Keratinocyte (primary cell): Measurements from ENCODE around the gene PPP2R5A.
A peak's percentile ranks its signal among the peaks of the same experiment; 100 is the strongest.

Experiments
- CTCF ChIP-seq, 3 experiments: IDR thresholded peaks in 1 of 3; conservative IDR thresholded peaks in 1 of 3; optimal IDR thresholded peaks in 1 of 3; 2 replicates in 2 of 3; 3 replicates in 1 of 3; pipeline versions ENCODE3 to v1.5.1; 2011; ENCODE audit warnings: low read length in 3 of 3, mild to moderate bottlenecking in 3 of 3, moderate library complexity in 2 of 3, control low read depth in 1 of 3, inconsistent platforms in 1 of 3; ENCODE audit not compliant: insufficient read depth in 2 of 3; ENCODE audit errors: extremely low read depth in 1 of 3
- EZH2 ChIP-seq: IDR thresholded peaks from one replicate; pipeline ENCODE4 v1.6.1; 2012; ENCODE audit warnings: inconsistent platforms, mild to moderate bottlenecking, low read length, moderate library complexity

- TF ChIP-seq EZH2: no peak
- peak in 2 of 3 experiments; percentile 5 to 28 for TF ChIP-seq CTCF (optimal IDR thresholded peaks at IDR 0.05 in 1 of 3, IDR thresholded peaks at IDR 0.05 in 1 of 3, conservative IDR thresholded peaks at IDR 0.05 in 1 of 3; ENCODE audit: extremely low read depth in 1 of 3, insufficient read depth in 2 of 3, low read length in 3 of 3)
Measured at GRCh38 chr1:212293579-212293978, 8.4 kb downstream of the PPP2R5A start.
